Lung (tissue), 12 donors: ENCODE results near the gene CCDC3. TPM values are rescaled to one million over a fixed set of nuclear protein-coding genes. Genes with fewer than 3 reads are reported as not detected.
"Not testable (repeated sequence)": the region's sequence is repeated elsewhere in the genome, so short reads cannot be mapped to it uniquely, and the experiment has no call there.

ENCODE experiments used
- ATAC-seq: fragments of 200-7000 bp; cut with Tn5 transposase; one replicate; pipeline ENCODE4 v1.9.1; 2020; ENCODE audit warnings: moderate number of reproducible peaks; ENCODE audit not compliant: insufficient read depth, low FRiP score
- DNase-seq, 3 donors: peaks; one replicate each; pipeline ENCODE4 v3.0.0-alpha.2; 2013 to 2017
- H3K27ac ChIP-seq, 2 donors: one replicate each; pipeline ENCODE4 v1.5.1; 2013; ENCODE audit warnings: mild to moderate bottlenecking in 2 of 2, moderate library complexity in 2 of 2, control low read depth in 1 of 2, inconsistent platforms in 1 of 2, low read depth in 1 of 2, low read length in 1 of 2
- H3K27me3 ChIP-seq, 3 donors: one replicate each; pipeline ENCODE4 v1.5.1; 2013; ENCODE audit warnings: low read length in 2 of 3; ENCODE audit not compliant: control insufficient read depth in 3 of 3, insufficient read depth in 3 of 3
- H3K36me3 ChIP-seq, 4 donors: one replicate each; pipeline ENCODE4 v1.5.1; 2013; ENCODE audit warnings: low read length in 4 of 4, mild to moderate bottlenecking in 1 of 4, moderate library complexity in 1 of 4; ENCODE audit not compliant: control insufficient read depth in 4 of 4, insufficient read depth in 4 of 4
- H3K4me1 ChIP-seq, 5 donors: one replicate each; pipeline ENCODE4 v1.5.1; 2013; ENCODE audit warnings: low read length in 5 of 5, mild to moderate bottlenecking in 2 of 5, moderate library complexity in 1 of 5; ENCODE audit not compliant: control insufficient read depth in 5 of 5, insufficient read depth in 5 of 5
- H3K4me3 ChIP-seq: one replicate; pipeline ENCODE4 v1.5.1; 2013; ENCODE audit warnings: mild to moderate bottlenecking, control low read depth, moderate library complexity
- H3K9ac ChIP-seq, 2 donors: one replicate each; pipeline ENCODE4 v1.5.1; 2013; ENCODE audit warnings: low read length in 2 of 2, control low read depth in 1 of 2; ENCODE audit not compliant: insufficient read depth in 1 of 2
- H3K9me3 ChIP-seq, 4 donors: one replicate each; pipeline ENCODE4 v1.5.1; 2013; ENCODE audit warnings: low read length in 3 of 4, mild to moderate bottlenecking in 1 of 4, moderate library complexity in 1 of 4; ENCODE audit not compliant: control insufficient read depth in 4 of 4, insufficient read depth in 3 of 4
- CTCF ChIP-seq: IDR thresholded peaks from 2 replicates; pipeline ENCODE4 v1.5.1; 2012; ENCODE audit warnings: mild to moderate bottlenecking; ENCODE audit errors: control extremely low read depth, extremely low read depth
- WGBS, 2 donors: extraction: QIAGEN DNeasy Blood & Tissue Kit; methylation state at CpG; one replicate each; pipeline ENCODE4 v1.1.7; 2013; 5-methylcytosine and 5-hydroxymethylcytosine counted together
- polyA plus RNA-seq, 2 donors: library from polyadenylated mRNA; stranded (reverse); fragments of 200-250 nt; gene quantifications; one replicate each; pipeline ENCODE4 v1.2.1, GENCODE V29; 2013
- total RNA-seq, 2 donors: library from RNA; depleted of rRNA in 1 of 2; stranded (reverse); fragments of >200 nt in 1 of 2; gene quantifications; one replicate each; pipeline ENCODE4 v1.2.1, GENCODE V29; 2014 to 2021
- donor health status: control.
- donor health status: control.
- donor health status: Bipolar disorder and iron deficiency.
- donor health status: healthy.
- donor health status: DM: yes; HTN: yes; CAD: no.

Gene CCDC3
- total and polyA plus RNA-seq, 4 donors, result 4.1 to 21.5 (median 11.0) TPM

GRCh38 chr10:12985347-12985746, 16.2 kb downstream of the CCDC3 start:
- ATAC-seq (no peak), DNase-seq (no peak)
- WGBS, 2 donors, result 93 to 97% methylated on average over 6 of the region's 6 CpGs
- Histone ChIP-seq H3K4me3 (no peak overlapping the region), H3K9me3 (peaks cover 0 to 3% (median 0%) of the 10 kb centered on the region in 4 donors), H3K9ac (no peak overlapping the region), H3K36me3 (no peaks in the 10 kb centered on the region), H3K27me3 (no peaks in the 10 kb centered on the region), H3K27ac (no peak overlapping the region), H3K4me1 (peaks cover 0 to 3% (median 0%) of the 10 kb centered on the region in 5 donors)
- TF ChIP-seq CTCF, result no peak

- H3K27ac ChIP-seq, result no peak overlapping the region
- H3K9ac ChIP-seq, result no peak overlapping the region
- ATAC-seq, result no peak
- WGBS, 2 donors, result 87 to 97% methylated on average over 7 of the region's 7 CpGs
- TF ChIP-seq CTCF, result no peak
- H3K4me1 ChIP-seq, result peaks cover 0 to 6% (median 0%) of the 10 kb centered on the region in 5 donors
- no peaks in the 10 kb centered on the region for H3K27me3 ChIP-seq
- no peaks in the 10 kb centered on the region for H3K36me3 ChIP-seq
- peaks cover 0 to 3% (median 0%) of the 10 kb centered on the region in 4 donors for H3K9me3 ChIP-seq
- DNase-seq, result no peak
- H3K4me3 ChIP-seq, result no peak overlapping the region
Observed at GRCh38 chr10:12984165-12984747, 17.3 kb downstream of the CCDC3 start.

- not testable (repeated sequence) for DNase-seq, H3K9ac ChIP-seq, H3K9me3 ChIP-seq, H3K27ac ChIP-seq, H3K4me1 ChIP-seq, H3K4me3 ChIP-seq, ATAC-seq, H3K36me3 ChIP-seq, H3K27me3 ChIP-seq
- WGBS, 2 donors, result 78 to 92% methylated on average over 3 of the region's 3 CpGs
Observed at GRCh38 chr10:12983568-12983967, 17.9 kb downstream of the CCDC3 start.

GRCh38 chr10:12981570-12981969, 19.9 kb downstream of the CCDC3 start:
- TF ChIP-seq CTCF, result no peak
- no peak overlapping the region for H3K27ac ChIP-seq
- peaks cover 0 to 3% (median 0%) of the 10 kb centered on the region in 3 donors for H3K27me3 ChIP-seq
- H3K9ac ChIP-seq, result no peak overlapping the region
- DNase-seq, result no peak
- H3K36me3 ChIP-seq, result no peaks in the 10 kb centered on the region
- 84 to 87% methylated on average over 4 of the region's 4 CpGs for WGBS, 2 donors
- no peak overlapping the region for H3K4me3 ChIP-seq
- peaks cover 0 to 6% (median 0%) of the 10 kb centered on the region in 5 donors for H3K4me1 ChIP-seq
- no peak for ATAC-seq
- H3K9me3 ChIP-seq, result peaks cover 0 to 3% (median 0%) of the 10 kb centered on the region in 4 donors
